SK-N-MC (cell line): ENCODE data around the gene RYR1.

Experiments
- EZH2 ChIP-seq: fragments of 200-600 bp; sonication (generic); IDR thresholded peaks from one replicate; pipeline ENCODE4 v1.6.1; 2017; ENCODE audit warnings: antibody characterized with exemption
- FOXP2 ChIP-seq: optimal IDR thresholded peaks from 2 replicates; pipeline ENCODE3; 2011; ENCODE audit warnings: mild to moderate bottlenecking, moderate library complexity; ENCODE audit not compliant: insufficient read depth; ENCODE audit errors: extremely low read length, control extremely low read depth
- POLR2AphosphoS5 ChIP-seq: IDR thresholded peaks from 2 replicates; pipeline ENCODE4 v1.6.1; 2012; ENCODE audit warnings: mild to moderate bottlenecking, low read depth, low read length, borderline replicate concordance

DNA sequence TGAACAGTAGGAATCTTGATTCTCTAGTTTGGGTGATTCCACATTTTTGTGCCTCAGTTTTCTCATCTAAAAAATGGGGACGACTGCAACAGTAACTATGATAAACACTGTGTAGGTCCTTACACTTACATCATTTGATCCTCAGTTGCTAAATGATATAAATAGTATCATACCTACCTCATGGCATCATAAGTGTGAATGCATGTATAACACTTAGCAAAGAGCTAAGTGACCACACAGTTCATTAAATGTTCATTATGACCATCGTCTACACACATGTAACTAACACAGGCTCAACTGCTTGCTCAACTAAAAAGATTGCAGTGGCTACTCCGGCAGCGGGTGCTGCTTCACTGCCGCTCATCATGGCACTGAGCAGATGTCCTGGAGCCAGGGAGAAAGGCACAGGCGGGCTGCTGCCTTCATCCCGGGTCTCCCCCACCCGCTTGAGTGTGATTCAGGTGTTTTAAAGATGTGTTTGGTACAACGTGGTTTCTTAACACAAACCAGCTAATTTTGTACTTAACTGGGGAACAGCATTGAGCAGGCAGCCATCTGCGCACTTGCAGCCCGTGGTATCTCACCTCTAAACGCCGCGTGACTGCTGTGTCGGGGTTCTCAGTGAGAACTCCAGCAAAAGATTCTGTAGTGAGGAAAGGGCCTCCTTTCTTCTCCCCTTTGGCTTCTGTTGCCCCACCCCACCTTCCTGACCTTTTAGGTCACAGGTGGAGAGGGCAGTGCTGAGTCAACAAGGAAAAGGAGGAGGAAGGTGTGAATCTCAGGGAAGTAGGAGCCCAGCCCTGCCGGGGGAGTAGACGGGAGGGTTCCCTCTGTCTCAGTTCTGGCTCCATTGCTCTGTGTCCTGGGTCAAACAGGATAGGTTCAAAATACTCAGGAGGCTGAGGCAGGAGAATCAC is 202.2 kb downstream of the RYR1 start:
- TF ChIP-seq EZH2 (no peak), POLR2AphosphoS5 (no peak), FOXP2 (no peak)
